ENCODE data around the gene NOP9.

The NOP9 gene

GRCh38 chr14:24262821-24263733 lies 36.6 kb upstream of the NOP9 start, which contains the start of gene TGM1:
TSS of gene TGM1 (minus strand) at chr14:24263177. CDS start at chr14:24262352, 825 bp downstream.
- DNase-seq (ENCODE audit: low read depth in 2 of 2, low spot score in 1 of 2) = no peak

- DNase-seq (ENCODE audit: low read depth in 2 of 2, low spot score in 1 of 2) = no peak
Observed at GRCh38 chr14:24263848-24264247, 35.8 kb upstream of the NOP9 start.

DNA sequence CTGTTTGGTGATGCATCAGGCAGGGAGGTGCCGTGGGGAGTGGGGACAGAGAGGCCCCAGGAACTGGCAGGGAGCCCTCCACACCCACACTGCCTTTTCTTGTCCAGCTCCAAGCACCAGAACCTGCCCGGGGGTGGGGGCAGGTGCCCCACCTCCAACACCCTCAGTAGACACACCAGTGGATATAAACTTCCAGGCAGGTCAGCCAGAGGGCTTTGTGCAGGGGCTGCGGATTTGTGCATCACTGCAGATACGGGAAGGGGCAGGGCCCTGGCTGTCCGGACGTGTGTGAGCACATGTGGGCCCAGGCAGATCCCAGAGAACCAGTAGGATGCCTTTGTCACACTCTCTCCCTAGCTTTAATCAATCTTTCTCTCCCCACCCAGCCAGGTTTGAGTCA lies 35.4 kb upstream of the NOP9 start:
- DNase-seq (ENCODE audit: low read depth in 2 of 2, low spot score in 1 of 2) = no peak

- DNase-seq (ENCODE audit: low read depth in 2 of 2, low spot score in 1 of 2) = no peak
Observed at GRCh38 chr14:24266344-24267244, 33.1 kb upstream of the NOP9 start.

DNA sequence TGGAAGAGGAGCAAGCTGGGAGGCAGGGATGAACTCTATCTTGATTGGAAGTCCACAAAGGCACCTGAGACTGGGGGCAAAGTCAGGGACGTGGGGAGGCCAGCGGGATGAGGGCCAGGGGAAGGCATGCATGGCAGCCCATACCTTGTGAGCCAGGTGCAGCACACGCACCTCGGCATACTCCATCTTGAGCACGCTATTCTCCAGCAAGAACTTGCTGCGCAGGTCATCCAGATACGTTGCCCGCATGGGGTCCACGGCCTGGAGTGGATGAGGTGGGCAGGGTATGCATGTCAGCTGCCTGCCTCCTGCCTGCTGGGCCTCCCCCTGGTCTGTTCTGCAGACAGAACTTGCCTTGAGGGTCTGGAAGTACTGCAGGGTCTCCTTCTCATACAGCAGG lies 32.1 kb upstream of the NOP9 start:
- no peak for DNase-seq (ENCODE audit: low read depth in 2 of 2, low spot score in 1 of 2)

GRCh38 chr14:24268225-24268624 lies 31.4 kb upstream of the NOP9 start:
- DNase-seq (ENCODE audit: low read depth in 2 of 2, low spot score in 1 of 2) = no peak

GRCh38 chr14:24269368-24269767 lies 30.3 kb upstream of the NOP9 start:
- DNase-seq (ENCODE audit: low read depth in 2 of 2, low spot score in 1 of 2) = no peak

DNA sequence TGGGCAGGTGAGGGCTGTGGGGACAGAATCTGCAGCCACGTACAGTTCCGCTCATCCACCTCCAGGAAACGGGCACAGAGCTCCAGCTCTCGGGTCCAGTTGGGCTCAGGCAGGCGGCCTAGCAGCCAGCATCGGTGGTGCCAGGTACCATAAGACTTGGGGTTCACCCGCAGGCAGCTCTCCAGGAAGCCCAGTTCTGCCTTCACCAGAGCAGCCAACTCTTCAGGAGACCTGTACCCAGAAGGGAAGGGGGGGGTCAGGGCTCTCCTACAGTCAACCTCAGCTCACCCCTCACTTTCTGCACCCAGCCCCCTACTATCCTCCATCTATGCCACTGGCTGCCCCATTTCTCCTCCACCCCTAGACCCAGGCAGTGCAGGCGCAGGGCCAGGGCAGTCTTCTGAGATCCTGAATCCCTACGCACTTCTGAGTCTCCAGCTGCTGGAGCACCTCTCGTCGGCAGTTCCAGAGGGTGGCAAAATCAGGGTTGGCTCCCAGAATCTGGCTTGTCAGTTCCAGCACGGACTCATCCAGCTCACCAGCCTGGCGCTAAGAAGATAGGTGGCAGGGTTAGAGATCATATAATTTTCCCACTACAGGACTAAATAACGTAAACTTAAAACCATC lies 29.6 kb upstream of the NOP9 start:
- no peak for DNase-seq (ENCODE audit: low read depth in 2 of 2, low spot score in 1 of 2)

DNA sequence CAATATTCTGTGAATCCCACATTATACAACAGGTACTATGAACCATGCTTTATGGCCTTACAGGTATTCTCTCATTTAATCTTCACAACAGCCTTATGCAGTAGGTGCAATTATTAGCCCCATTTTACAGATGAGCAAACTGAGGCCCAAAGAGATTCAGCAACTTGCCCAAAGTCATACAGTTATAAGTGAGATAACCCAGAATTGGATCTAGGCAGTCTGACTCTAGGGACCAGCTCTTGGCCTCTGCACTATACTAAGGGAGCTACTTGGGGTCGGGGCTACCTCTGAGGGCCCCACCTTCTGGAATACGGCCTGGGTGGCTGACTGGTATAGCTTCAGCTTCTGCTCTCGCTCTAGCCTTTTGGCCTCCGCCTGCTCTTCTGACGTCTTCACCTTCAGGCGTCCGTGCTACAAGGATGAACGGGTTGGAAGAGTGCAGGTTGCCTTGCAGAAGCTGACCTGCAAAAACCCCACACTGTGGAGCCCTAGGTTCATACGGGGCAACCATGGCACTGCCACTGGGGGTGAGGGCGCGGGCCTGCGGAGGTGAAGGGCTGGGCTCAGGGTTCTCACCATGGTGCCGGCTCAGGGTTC lies 29.0 kb upstream of the NOP9 start:
- no peak for DNase-seq (ENCODE audit: low read depth in 2 of 2, low spot score in 1 of 2)

GRCh38 chr14:24271134-24271833 lies 28.4 kb upstream of the NOP9 start, which contains the start of gene RABGGTA:
TSS of gene RABGGTA (minus strand) at chr14:24271597. CDS start at chr14:24271115, 482 bp downstream.
- DNase-seq (ENCODE audit: low read depth in 2 of 2, low spot score in 1 of 2) = peak; percentile 67 to 79

- no peak for DNase-seq (ENCODE audit: low read depth in 2 of 2, low spot score in 1 of 2)
Observed at GRCh38 chr14:24271834-24272263, 27.8 kb upstream of the NOP9 start.

- no peak for DNase-seq (ENCODE audit: low read depth in 2 of 2, low spot score in 1 of 2)
Observed at GRCh38 chr14:24272467-24272866, 27.2 kb upstream of the NOP9 start.

DNA sequence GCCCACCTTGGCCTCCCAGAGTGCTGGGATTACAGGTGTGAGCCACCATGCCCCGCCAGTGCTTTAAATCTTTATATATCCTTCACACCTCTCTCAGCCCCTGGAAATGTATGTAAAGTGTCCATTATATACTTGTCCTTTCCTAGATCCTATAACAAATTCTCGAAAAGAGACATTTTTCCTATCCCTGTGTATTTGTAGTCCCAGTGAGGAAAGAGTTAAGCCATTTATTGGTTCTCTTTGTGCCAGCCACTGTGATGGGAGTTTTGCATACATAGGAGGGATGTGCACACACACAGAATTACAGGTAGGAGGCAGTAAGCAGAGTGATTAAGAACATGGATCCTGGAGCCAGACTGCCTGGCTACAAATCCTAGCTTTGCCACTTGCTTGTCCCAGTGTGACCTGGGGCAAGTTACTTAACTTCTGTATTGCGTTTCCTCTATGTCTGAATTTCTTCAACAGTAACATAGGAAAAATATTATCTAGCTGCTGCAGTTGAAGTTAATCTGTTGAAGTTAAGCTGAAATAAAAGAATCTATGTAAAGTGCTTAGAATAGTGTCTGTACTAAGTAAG lies 26.1 kb upstream of the NOP9 start:
- no peak for DNase-seq (ENCODE audit: low read depth in 2 of 2, low spot score in 1 of 2)

DNA sequence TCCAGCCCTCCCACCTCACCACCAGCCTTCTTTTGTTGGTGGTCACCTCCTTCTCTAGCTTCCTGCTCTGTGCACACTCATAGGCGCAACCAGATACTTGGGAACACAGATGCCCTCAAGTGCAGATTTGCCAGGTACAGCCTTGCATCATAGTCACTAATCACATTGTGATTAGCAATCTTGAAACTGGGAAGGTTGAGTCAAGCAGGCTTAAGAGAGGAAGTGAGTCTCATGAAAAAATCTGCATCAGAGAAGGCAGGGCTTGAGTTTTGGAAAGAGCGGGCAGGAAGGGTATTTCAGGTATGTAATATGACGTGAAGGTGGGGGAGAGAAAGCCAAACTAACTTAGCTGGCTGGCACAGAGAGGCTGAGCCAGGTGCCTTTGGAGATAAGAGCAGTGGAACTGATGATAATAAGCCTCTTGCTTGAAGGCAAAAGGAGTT lies 25.5 kb upstream of the NOP9 start:
- DNase-seq (ENCODE audit: low read depth in 2 of 2, low spot score in 1 of 2) = no peak

GRCh38 chr14:24277071-24277470 lies 22.6 kb upstream of the NOP9 start:
- DNase-seq (ENCODE audit: low read depth in 2 of 2, low spot score in 1 of 2) = no peak

- no peak for DNase-seq (ENCODE audit: low read depth in 2 of 2, low spot score in 1 of 2)
Observed at GRCh38 chr14:24277606-24278321, 21.9 kb upstream of the NOP9 start.

GRCh38 chr14:24278424-24278823 lies 21.2 kb upstream of the NOP9 start:
- no peak for DNase-seq (ENCODE audit: low read depth in 2 of 2, low spot score in 1 of 2)

GRCh38 chr14:24279301-24280186 lies 20.1 kb upstream of the NOP9 start:
- no peak for DNase-seq (ENCODE audit: low read depth in 2 of 2, low spot score in 1 of 2)
